Mesodermal cell (in vitro differentiated cells): ENCODE data around the gene TTC24.
A peak's percentile ranks its signal among the peaks of the same experiment; 100 is the strongest.

ENCODE experiments used
- H3K27ac ChIP-seq: 2 replicates; pipeline ENCODE4 v1.7.0; 2013; ENCODE audit warnings: mild to moderate bottlenecking, low read depth, low read length, moderate library complexity; ENCODE audit not compliant: severe bottlenecking
- H3K36me3 ChIP-seq: 2 replicates; pipeline ENCODE4 v1.7.1; 2013; ENCODE audit warnings: mild to moderate bottlenecking, low read length, moderate library complexity; ENCODE audit not compliant: control insufficient read depth, insufficient read depth
- H3K4me1 ChIP-seq: one replicate; pipeline ENCODE4 v1.7.1; 2013; ENCODE audit warnings: mild to moderate bottlenecking, low read length; ENCODE audit not compliant: insufficient read depth, control insufficient read depth, poor library complexity, severe bottlenecking
- H3K4me3 ChIP-seq: 2 replicates; pipeline ENCODE4 v1.7.0; 2013; ENCODE audit warnings: low read length, control low read depth, mild to moderate bottlenecking; ENCODE audit not compliant: insufficient read depth, poor library complexity, severe bottlenecking; ENCODE audit errors: extremely low read depth
- H3K9me3 ChIP-seq: 2 replicates; pipeline ENCODE4 v1.7.1; 2013; ENCODE audit warnings: mild to moderate bottlenecking, low read length, moderate library complexity; ENCODE audit not compliant: control insufficient read depth
- WGBS, 2 experiments: methylation state at CpG; one replicate each; pipeline ENCODE4 v1.1.5; 2013; ENCODE audit warnings: missing lambda C conversion rate in 2 of 2; ENCODE audit not compliant: insufficient coverage in 2 of 2; 5-methylcytosine and 5-hydroxymethylcytosine counted together

The TTC24 gene

GRCh38 chr1:156553860-156554485 lies 25.6 kb upstream of the TTC24 start:
- H3K9me3 ChIP-seq = no peaks in the 10 kb centered on the region
- H3K4me3 ChIP-seq = no peak overlapping the region
- H3K4me1 ChIP-seq = no peaks in the 10 kb centered on the region
- 95 to 98% methylated on average over 3 to 5 of the region's 6 CpGs for WGBS, 2 experiments
- peaks cover 69% of the 10 kb centered on the region for H3K36me3 ChIP-seq
- no peak overlapping the region for H3K27ac ChIP-seq

- H3K4me3 ChIP-seq = no peak overlapping the region
- no peaks in the 10 kb centered on the region for H3K4me1 ChIP-seq
- H3K9me3 ChIP-seq = no peaks in the 10 kb centered on the region
- peaks cover 71% of the 10 kb centered on the region for H3K36me3 ChIP-seq
- 83 to 84% methylated on average over 8 of the region's 8 CpGs for WGBS, 2 experiments
- H3K27ac ChIP-seq = no peak overlapping the region
Observed at GRCh38 chr1:156554971-156555370, 24.6 kb upstream of the TTC24 start.

DNA sequence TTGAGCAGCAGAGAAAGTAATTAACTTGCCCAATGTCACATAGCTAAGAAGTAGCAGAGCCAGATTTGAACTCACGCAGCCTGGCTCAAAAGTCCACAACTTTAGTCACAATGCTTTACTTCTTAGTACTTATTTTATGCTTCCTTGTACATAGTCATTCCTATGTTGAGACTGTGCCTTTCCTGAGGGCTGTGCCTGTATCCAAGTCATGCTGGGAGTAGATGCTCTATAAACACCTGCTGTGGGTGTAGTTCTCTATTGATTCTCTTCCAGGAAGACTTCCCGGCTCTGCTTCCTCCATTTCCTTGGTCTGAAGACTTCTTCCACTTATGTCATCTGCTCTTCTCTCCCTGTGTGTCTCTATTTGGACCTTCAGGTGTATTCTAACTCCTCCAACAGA lies 23.8 kb upstream of the TTC24 start:
- Histone ChIP-seq H3K27ac (no peak overlapping the region), H3K4me3 (no peak overlapping the region), H3K4me1 (no peaks in the 10 kb centered on the region), H3K9me3 (no peaks in the 10 kb centered on the region), H3K36me3 (peaks cover 71% of the 10 kb centered on the region)
- 100% methylated on average over 1 of the region's 2 CpGs for WGBS, 2 experiments

- WGBS, 2 experiments = 80 to 86% methylated on average over 6 to 8 of the region's 9 CpGs
- Histone ChIP-seq H3K4me1 (no peaks in the 10 kb centered on the region), H3K4me3 (no peak overlapping the region), H3K36me3 (peaks cover 69% of the 10 kb centered on the region), H3K9me3 (no peaks in the 10 kb centered on the region), H3K27ac (no peak overlapping the region)
Observed at GRCh38 chr1:156556354-156556753, 23.2 kb upstream of the TTC24 start.

- peaks cover 74% of the 10 kb centered on the region for H3K36me3 ChIP-seq
- H3K4me3 ChIP-seq = no peak overlapping the region
- no peaks in the 10 kb centered on the region for H3K9me3 ChIP-seq
- no peak overlapping the region for H3K27ac ChIP-seq
- H3K4me1 ChIP-seq = no peaks in the 10 kb centered on the region
- WGBS, 2 experiments = 78 to 84% methylated on average over 6 of the region's 8 CpGs
Observed at GRCh38 chr1:156559086-156559796, 20.3 kb upstream of the TTC24 start.

- Histone ChIP-seq H3K27ac (no peak overlapping the region), H3K9me3 (no peaks in the 10 kb centered on the region), H3K4me1 (no peaks in the 10 kb centered on the region), H3K36me3 (peaks cover 75% of the 10 kb centered on the region), H3K4me3 (no peak overlapping the region)
- WGBS, 2 experiments = 87 to 100% methylated on average over 2 to 4 of the region's 5 CpGs
Observed at GRCh38 chr1:156559797-156560385, 19.6 kb upstream of the TTC24 start.

DNA sequence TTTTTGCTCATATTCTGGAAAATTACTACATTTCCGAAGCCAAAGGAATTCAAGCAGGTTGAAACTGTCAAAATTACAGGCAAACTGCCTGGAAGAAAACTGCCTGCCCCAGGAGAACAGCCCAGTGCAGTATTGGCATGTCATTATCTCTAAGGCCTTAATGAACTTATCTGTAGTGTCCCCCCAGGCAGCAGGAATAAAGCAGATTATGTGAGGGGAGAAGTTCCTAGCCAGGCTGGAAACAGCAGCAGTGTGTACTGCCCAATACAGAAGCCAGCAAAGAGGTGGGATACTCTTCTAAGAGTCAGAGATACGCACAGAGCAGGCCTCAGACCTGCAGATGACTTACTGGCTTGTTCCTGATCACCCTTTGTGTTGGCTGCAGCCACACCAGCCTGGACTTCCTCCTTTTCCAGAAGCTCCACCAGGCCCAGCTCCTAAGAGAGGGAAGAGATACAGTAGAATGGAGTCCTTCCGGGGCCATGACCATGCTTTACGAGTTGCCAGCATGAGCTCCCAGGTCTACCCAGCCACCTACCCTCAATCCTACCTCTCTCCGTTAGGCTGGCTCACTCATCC lies 18.8 kb upstream of the TTC24 start:
- Histone ChIP-seq H3K4me3 (no peak overlapping the region), H3K27ac (no peak overlapping the region), H3K4me1 (no peaks in the 10 kb centered on the region), H3K36me3 (peaks cover 76% of the 10 kb centered on the region), H3K9me3 (no peaks in the 10 kb centered on the region)
- 92 to 100% methylated on average over 4 of the region's 5 CpGs for WGBS, 2 experiments

DNA sequence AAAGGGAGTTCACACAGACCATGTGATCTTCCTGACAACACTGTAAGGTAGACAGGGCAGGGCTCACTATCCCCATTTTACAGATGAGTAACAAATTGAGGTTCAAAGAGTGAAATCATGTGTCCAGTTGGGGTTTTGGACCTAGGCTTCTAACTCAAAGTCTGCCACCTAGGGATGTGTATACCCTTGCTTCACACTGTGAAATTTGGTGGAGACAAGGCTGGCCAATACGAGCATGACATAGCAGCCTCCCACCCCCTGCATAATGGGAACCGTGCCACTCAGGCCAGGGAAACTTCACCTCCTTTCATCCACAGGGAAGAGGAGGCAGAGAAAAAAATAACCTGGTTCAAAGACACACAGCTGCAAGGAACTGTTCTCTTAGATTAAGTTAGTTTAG lies 14.0 kb upstream of the TTC24 start:
- no peak overlapping the region for H3K4me3 ChIP-seq
- no peak overlapping the region for H3K27ac ChIP-seq
- no peaks in the 10 kb centered on the region for H3K4me1 ChIP-seq
- H3K36me3 ChIP-seq = peaks cover 93% of the 10 kb centered on the region
- H3K9me3 ChIP-seq = no peaks in the 10 kb centered on the region
- WGBS, 2 experiments = no CpG with 5 or more reads among the region's 2 CpGs

DNA sequence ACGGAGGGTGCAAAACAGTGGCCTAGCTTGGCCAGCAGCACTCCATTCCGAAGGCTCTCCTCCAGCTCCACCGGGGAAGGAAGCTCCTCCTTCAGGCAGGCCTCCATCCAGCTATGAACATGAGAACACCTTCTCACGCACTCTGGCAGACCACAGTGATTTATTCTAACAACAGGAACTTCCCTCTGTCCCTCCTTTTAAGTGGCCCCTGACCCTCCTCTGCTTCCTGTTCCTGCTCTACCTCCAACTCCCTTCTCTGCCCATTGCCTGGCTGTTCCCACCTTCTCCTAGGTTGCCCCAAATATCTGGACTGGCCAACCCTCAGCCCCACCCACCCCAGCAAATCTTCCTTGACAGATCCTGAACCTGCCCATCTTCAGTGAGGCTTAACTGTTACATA lies 13.1 kb upstream of the TTC24 start:
- Histone ChIP-seq H3K9me3 (no peaks in the 10 kb centered on the region), H3K4me3 (no peak overlapping the region), H3K36me3 (peaks cover 90% of the 10 kb centered on the region), H3K4me1 (peaks cover 6% of the 10 kb centered on the region), H3K27ac (no peak overlapping the region)
- WGBS, 2 experiments = 94 to 96% methylated on average over 4 of the region's 4 CpGs

DNA sequence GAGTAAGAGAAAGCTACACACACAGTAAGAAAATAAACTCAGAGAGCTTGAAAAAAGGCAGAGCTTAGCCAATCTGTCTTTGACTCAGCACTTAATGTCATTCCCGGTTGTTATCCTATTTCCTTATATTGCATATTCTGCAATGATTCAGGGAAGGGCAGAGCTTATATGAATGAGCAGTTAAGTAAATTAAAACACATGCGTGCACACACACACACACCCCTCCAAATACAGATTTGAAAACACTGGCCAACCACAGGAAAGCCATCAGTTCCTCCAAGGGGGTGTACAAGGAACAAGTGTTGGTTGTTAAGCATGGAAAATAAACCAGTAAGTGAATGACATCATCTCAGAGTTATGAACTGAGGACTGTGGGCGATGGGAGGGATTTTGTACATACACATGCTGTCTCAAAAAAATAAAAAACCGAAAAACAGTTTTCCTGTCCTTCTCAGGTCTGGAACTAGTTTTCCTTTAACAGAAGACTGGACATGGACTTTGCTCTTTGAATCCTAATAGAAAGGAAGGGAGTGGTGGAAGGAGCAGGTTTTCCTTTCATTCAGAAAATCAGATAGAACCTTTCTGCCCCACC lies 8.2 kb upstream of the TTC24 start:
- Histone ChIP-seq H3K9me3 (no peaks in the 10 kb centered on the region), H3K4me3 (peak overlapping the region; percentile 73), H3K36me3 (peaks cover 41% of the 10 kb centered on the region), H3K27ac (peak overlapping the region; percentile 10), H3K4me1 (peaks cover 6% of the 10 kb centered on the region)
- WGBS, 2 experiments = 17% methylated on average over 1 of the region's 4 CpGs; no CpG with 5 or more reads in 1 of the 2 experiments
